Hippocampal formation (tissue), 2 donors: Measurements from ENCODE around the gene TRIM56.
A peak's percentile ranks its signal among the peaks of the same experiment; 100 is the strongest.
"Not testable (repeated sequence)": the region's sequence is repeated elsewhere in the genome, so short reads cannot be mapped to it uniquely, and the experiment has no call there.

Source experiments
- DNase-seq, 2 donors: peaks; one replicate each; lab custom pipeline; 2025; lab: John Stamatoyannopoulos, UW

Gene TRIM56, protein sequence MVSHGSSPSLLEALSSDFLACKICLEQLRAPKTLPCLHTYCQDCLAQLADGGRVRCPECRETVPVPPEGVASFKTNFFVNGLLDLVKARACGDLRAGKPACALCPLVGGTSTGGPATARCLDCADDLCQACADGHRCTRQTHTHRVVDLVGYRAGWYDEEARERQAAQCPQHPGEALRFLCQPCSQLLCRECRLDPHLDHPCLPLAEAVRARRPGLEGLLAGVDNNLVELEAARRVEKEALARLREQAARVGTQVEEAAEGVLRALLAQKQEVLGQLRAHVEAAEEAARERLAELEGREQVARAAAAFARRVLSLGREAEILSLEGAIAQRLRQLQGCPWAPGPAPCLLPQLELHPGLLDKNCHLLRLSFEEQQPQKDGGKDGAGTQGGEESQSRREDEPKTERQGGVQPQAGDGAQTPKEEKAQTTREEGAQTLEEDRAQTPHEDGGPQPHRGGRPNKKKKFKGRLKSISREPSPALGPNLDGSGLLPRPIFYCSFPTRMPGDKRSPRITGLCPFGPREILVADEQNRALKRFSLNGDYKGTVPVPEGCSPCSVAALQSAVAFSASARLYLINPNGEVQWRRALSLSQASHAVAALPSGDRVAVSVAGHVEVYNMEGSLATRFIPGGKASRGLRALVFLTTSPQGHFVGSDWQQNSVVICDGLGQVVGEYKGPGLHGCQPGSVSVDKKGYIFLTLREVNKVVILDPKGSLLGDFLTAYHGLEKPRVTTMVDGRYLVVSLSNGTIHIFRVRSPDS

GRCh38 chr7:101085162-101085964 lies at the start of gene TRIM56:
Gene TRIM56, plus strand, starts transcription at chr7:101085481. Its CDS starts 1,832 bp downstream, at chr7:101087313.
- DNase-seq = peak; percentile 47 to 49

DNA sequence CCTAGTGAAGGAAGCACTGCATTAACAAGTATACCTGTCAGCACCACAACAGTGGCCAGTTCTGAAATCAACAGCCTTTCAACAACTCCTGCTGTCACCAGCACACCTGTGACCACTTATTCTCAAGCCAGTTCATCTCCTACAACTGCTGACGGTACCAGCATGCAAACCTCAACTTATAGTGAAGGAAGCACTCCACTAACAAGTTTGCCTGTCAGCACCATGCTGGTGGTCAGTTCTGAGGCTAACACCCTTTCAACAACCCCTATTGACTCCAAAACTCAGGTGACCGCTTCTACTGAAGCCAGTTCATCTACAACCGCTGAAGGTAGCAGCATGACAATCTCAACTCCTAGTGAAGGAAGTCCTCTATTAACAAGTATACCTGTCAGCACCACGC lies 49.3 kb upstream of the TRIM56 start:
- no peak for DNase-seq

GRCh38 chr7:101041283-101041682 lies 44.0 kb upstream of the TRIM56 start:
- not testable (repeated sequence) for DNase-seq

DNA sequence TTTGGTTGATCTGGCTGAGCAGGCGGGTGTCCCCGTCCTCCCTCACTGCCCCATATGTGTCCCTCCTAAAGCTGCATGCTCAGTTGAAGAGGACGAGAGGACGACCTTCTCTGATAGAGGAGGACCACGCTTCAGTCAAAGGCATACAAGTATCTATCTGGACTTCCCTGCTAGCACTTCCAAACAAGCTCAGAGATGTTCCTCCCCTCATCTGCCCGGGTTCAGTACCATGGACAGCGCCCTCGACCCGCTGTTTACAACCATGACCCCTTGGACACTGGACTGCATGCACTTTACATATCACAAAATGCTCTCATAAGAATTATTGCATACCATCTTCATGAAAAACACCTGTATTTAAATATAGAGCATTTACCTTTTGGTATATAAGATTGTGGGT lies 26.9 kb upstream of the TRIM56 start:
- DNase-seq = peak in 1 of 2 donors; percentile 31

DNA sequence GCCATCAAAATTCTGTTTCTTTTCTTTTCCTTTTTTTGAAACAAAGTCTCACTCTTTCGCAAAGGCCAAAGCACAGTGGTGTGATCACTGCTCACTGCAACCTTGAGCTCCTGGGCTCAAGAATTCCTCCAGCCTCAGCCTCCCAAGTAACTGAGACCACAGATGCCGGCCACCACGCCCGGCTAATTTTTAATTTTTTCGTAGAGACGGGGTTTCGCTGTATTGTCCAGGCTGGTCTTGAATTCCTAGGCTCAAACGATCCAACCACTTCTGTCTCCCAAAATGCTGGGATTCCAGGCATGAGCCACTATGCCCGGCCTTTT lies 25.7 kb upstream of the TRIM56 start:
- DNase-seq = no peak

- no peak for DNase-seq
Measured at GRCh38 chr7:101060992-101061391, 24.3 kb upstream of the TRIM56 start.

- not testable (repeated sequence) for DNase-seq
Measured at GRCh38 chr7:101064176-101064550, 21.1 kb upstream of the TRIM56 start.

GRCh38 chr7:101065162-101065561 lies 20.1 kb upstream of the TRIM56 start:
- not testable (repeated sequence) for DNase-seq

GRCh38 chr7:101066141-101066832 lies 19.0 kb upstream of the TRIM56 start:
- DNase-seq = no peak

DNA sequence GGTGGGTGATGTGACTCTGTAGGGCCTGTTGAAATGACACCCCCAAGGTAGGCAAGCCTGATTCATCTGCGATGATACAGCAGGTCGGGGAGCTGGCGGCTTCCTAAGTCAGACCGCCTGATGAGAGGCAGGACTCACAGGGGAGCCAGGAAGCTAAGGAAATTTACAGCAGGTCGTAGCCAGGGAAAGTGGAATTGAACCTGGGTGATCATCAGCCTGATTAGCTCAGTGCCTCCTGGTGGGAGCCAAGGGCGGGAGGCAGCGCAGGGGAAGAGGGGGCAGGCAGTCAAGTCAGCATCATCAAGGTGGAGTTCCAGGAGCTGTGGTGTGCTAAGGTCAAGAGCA lies 18.5 kb upstream of the TRIM56 start:
- no peak for DNase-seq

DNA sequence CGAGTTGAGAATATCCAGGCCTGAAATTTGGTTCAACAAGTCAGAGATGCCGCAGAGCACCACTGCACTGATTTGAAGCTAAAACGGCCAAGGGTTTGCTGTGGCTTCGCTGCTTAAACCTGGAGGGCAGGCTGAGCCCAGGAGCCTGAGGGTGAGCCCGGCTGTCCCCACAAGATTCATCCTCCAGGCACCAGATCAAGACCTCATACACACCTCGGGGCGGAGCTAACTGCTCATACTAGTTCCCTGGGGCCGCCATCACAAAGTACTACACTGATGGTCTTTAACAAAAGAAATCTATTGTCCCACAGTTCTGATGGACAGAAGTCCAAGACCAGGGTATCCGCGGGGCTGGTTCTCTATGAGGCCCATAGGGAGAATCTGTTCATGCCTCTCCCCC lies 16.9 kb upstream of the TRIM56 start:
- no peak for DNase-seq

GRCh38 chr7:101071362-101072104 lies 13.7 kb upstream of the TRIM56 start:
- not testable (repeated sequence) for DNase-seq

DNA sequence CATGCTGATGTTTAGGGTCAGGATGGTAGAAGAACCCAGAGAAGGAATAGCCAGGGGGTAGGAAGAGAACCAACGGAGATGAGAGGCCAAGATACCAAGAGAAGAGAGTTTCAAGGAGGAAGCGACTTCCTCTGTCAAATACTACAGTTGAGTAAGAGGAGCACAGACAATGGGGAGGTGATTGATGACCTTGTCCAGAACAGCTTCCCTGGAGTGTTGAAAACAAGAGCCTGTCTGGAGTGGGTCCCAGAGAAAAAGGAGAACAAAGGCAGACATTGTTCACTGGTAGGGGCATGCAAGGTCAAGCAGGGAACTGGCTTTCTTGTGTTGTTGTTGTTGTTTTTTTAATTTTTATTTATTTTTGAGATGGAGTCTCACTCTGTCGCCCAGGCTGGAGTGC lies 9.6 kb upstream of the TRIM56 start:
- DNase-seq = no peak

- DNase-seq = not testable (repeated sequence)
Measured at GRCh38 chr7:101076183-101076582, 9.1 kb upstream of the TRIM56 start.

DNA sequence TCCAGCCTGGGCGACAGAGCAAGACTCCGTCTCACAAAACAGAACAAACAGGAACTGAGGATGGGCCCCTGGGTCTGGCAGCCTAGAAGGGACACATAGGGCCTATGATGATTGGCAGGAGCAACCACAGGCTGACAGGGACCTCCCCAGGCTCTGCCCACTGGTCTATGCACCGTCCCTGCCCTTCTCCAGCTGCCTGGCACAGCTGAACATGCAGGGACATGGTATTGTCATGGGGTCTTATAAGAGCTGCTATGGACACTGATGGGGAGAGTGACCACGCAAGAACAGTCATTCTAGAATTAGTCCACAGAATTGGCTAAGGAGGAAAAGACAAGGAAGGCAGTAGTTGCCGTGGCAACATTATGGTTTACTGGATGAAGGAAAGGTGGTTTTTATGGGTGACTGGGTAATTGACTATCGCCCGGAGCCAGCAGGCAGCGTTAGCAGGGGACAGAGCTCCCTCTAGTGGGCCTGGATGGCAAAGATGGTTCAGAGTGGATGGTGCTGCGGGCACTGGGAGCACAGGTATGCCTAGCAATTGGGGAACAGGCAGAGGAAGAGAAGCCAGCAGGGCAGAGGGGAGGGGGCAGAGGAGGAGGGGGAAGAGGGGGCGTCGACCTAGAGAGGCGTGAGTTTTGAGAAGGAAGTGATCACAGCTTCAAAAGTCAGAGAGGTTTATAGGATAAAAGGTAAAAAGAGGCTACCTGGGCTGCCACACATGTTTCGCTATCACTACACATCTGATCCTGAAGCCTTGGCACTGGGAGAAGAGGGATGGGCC lies 7.8 kb upstream of the TRIM56 start:
- peak; percentile 44 to 56 for DNase-seq

DNA sequence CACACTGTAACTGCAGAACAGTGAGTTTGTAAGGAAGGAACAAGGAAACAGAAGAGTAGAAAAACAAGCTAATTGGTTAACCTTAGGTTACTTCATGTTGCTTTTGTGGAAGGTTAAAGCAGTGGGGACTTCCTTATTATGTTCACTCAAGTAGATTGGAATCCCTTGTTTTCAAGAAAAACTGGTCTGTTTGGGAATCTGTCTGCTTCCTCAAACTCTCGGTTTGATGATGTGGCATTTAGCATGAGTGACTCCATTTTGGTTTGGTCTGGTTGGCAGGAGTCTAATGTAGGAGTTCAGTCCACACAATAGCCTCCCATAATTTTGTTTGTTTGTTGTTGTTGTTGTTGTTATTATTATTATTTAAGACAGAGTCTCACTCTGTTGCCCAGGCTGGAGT lies 3.8 kb upstream of the TRIM56 start:
- DNase-seq = no peak

GRCh38 chr7:101084865-101085161 lies 468 bp upstream of the TRIM56 start:
- no peak for DNase-seq

- no peak for DNase-seq
Measured at GRCh38 chr7:101087334-101088068, 2.2 kb downstream of the TRIM56 start.

DNA sequence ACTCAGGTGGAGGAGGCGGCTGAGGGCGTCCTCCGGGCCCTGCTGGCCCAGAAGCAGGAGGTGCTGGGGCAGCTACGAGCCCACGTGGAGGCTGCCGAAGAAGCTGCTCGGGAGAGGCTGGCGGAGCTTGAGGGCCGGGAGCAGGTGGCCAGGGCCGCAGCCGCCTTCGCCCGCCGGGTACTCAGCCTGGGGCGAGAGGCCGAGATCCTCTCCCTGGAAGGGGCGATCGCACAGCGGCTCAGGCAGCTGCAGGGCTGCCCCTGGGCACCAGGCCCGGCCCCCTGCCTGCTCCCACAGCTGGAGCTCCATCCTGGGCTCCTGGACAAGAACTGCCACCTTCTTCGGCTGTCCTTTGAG lies 2.8 kb downstream of the TRIM56 start:
- DNase-seq = no peak
